SIG-M5 (cell line): Measurements from ENCODE around the gene SNAI3.

Experiments used
- DNase-seq: peaks from one replicate; lab custom pipeline; 2025; lab: John Stamatoyannopoulos, UW

Gene SNAI3

DNA sequence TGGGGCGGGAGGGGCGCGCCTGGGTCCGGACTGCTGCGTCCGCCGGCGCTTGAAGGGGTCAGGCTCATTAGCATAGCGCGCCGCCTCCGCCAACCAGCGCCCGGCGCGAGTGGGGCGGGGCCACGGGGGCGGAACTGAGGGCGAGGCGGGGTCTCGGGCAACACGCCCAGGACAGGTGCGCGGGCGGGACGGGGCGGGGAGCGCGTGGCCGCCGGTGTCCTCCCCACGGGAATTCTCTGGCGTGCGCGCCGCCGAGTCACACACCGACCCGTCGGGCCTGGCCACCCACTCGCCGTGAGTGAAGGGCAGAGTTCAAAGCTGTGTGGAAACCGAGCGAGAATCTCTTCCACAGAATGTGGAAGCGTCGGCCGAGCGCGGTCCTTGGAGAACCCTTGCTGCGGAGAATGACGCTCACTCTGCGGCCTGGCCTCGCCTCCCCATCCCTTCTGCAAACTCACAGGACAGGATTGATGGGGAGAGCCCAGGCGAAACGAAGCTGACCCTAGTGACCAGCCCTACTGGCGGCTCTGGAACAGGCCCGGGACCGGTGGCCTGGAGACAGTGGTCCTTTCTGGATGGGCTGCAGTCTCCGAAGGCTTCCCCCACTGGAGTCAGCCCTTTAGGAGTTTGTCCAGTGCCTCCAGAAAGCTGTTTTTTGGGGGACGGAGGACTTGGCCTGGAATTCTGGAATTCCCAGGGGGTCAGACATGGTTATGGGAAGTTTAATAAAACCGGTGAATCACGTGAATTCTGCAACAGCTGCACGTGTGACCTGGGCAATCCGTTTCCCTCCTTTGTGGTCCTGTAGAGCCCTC, at the start of gene SNAI3:
TSS of gene SNAI3 (minus strand) at position 69 of the 815 bp plus-strand sequence. CDS start 101 bp downstream, outside the sequence.
- no peak for DNase-seq

DNA sequence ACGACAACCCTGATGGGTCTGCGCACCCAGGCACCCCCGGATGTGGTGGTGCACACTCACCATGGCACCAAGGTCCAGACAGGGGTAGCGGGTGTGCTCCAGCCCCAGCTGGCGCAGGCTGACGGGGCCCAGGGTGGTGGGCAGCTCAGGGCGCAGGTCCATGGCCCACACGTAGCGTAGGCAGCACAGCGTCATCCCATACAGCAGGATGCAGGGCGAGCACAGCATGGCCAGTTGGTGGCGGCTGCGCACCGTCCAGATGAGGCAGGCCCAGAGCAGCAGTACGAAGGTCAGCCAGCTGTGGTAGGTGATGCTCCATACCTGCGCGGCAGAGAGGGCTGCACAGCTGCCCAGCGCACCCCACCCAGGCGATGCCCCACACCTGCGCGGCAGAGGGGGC, 49.8 kb upstream of the SNAI3 start:
- no peak for DNase-seq

DNA sequence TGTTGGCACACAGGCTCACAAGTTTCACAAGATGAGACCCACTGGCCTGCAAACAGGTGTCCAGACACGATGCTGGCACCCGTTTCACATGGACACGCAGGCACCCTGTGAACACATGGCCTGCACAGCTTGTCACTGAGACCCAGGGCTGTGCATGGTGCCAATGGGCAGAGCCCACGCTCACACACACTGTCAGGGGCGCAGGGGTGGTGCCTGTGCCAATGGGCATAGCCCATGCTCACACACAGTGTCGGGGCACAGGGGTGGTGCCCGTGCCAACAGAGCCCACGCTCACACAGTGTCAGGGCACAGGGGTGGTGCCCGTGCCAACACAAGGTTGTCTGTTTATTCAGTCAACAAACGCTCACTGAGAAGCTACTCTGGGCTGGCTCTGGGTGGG, 49.3 kb upstream of the SNAI3 start:
- no peak for DNase-seq

DNA sequence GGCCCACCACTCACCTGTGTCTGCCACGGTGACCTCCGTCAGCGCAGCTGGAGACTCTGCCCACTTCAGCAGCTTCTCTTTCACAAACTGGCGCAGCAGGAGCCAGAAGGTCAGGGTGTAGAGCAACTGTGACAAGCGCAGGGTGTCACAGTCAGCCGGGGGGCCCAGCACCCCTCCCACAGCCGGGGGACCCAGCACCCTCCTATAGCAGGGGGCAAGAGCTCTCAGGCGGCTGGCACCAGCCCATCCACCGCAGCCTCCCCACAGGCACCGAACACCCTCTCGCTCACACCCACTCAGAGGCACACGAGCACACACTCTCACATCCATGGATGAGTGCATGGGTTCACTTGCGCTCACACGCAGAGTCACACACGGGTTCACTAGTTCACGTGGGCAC, 48.8 kb upstream of the SNAI3 start:
- DNase-seq, result no peak

DNA sequence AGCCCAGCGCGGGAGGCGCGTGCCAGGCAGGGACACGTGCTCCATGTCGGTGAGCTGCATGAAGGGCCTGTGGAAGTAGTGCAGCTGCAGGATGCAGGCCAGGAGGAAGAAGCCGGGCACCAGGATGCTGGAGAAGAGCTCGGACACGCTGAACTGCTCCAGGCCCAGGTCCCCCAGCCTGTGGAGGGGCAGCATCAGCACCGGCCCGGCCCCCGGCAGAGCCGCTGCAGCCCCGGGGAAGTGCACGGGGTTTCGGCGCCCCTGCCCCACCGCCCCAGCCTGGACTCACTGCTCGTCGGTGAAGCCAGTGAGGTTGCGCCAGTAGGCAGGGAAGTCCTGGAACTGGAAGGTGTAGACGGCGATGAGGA, 48.0 kb upstream of the SNAI3 start:
- DNase-seq, result no peak

DNA sequence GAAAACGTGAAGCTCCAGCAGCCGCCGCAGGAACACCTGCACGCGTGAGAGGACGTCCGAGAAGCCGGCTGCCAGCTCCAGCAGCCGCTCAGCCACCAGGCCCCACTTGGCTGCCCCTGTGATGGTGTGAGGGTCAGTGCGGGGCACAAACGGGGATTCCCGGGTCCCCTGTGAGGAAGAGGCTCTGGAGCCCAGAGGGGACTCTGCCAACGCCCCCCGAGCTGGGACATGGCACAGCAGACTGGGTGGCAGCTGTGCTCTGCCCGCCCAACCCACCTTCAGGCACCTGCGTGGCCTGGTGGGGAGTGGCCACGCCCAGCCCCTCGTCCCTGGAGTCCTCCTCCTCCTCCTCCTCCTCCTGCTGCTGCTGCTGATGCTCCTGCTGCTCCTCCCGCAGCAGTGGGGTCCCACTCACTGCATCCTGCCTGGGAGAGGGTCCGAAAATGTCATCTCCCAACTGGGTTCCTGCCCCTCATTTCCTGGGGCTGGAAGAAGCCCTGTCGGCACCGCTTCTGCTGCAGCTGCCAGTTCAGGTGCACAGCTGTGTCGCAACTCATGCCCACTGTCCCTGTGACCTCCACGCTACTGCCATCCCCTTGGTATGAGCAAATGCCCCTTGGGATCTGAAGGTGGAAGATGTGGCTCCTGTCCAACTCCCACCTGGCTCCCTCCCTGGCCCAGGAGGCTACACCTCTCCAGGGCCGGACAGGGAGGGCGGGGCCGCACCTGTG, 47.5 kb upstream of the SNAI3 start:
- no peak for DNase-seq

DNA sequence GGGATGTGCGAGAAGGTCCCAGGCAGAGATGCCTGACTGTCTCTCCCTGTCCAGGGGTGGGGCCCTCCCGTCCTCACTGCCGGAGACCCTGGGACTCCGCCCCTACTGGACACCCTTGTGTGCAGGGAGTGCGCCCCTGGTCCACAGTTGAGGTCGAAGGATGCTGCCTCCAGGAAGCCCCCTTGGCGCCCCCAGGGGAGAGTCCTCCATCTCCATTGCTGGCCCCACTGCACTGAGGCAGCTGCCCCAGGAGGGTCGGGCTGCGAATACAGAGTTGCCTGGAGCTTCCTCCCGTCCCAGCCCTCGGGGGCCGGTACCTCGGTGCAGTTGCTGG, 46.6 kb upstream of the SNAI3 start:
- no peak for DNase-seq

DNA sequence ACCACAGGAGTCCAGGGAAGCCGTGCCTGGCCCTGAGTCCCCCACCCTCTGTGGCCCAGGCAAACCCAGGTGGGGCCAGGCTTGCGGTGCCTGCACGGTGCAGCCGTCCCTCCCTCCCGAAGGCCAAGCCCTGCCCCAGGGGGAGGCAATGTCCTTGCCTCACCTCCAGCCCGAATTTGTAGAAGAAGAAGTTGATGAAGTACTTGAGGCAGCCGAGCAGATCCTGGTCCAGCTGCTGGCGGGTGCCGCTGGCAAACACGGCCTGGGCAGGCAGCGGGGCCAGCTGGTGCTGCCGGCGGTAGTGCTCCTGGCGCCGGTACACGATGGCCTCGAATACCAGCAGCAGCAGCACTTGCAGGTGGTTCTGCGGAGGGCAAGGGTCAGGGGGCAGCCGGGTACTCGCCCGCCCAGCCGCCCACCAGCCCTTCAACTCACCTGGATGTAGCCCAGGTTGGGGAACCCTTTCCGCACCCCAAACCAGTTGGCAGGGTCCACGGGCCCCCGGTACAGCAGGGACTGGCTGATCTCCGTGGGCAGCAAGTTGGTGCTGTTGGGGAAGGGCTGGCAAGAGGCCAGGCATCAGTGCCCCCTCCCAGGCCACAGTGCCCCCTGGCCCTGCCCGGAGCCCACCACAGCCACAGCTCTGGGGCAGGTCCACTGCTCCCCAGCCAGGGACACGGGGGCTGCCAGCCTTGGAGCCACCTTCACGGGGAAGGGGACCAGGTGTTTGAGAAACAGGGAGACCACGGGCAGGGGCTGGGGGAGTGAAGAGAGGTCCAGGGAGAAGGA, 46.1 kb upstream of the SNAI3 start:
- no peak for DNase-seq

DNA sequence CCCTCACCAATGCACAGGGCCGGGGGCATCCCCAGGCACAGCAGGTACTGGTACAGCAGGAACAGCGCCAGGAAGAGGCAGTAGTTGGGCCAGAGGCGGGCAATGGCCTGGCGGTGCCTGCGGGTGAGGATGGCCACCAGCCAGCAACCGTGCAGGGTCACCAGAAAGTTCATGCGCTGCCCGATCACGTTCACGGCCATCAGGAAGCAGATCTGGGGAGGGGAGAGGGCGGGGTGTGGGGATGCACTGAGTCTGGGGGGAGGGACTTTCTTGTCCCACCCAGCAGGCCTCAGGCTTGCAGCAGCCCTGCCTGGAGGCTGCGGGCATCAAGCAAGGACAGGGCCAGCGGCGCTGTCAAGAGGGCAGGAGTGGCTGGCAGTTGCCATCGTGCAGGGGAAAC, 45.4 kb upstream of the SNAI3 start:
- DNase-seq, result no peak

DNA sequence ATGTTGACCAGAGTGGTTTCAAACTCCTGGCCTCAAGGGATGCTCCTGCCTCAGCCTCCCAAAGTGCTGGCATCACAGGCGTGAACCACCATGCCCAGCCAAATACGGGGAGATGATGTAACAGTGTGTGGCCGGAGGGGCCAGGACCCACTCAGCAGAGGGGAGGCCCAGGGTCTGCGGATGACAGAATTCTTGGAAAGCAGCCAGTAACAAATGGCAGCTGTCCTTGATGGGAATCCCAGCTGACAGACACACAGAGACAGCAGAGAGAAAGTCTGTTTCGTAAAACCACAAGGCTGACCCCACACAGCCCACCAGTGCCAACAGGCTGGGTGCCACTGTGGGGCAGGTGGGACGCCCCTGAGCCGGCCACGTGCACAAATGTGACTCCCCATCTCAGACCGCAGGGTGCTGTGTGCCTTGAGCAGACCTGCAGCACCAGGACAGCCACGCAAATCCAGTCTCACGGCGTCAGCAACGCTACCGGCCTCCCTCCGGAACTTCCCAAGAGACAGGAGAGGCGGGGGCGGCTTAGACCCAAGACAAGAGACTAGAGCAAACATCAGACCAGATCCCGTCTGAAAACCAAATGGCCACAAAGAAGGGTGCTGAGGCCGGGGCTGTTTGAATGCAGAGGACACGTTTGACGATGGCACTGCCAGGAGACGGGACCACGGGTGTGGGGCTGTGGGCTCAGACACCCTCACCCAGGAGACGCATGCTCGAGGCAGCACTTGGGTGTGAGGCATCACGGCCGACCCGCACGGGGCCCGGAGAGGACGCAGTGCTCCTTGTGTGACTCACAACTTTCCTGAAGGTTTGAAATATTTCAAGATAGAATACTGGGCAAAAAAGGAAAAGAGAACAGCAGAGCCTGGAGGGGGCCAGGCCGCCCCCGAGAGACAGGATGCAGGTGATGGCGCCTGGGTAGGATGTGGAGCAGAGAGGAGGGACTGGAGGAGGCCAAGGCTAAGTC, 44.6 kb upstream of the SNAI3 start:
- DNase-seq, result no peak

DNA sequence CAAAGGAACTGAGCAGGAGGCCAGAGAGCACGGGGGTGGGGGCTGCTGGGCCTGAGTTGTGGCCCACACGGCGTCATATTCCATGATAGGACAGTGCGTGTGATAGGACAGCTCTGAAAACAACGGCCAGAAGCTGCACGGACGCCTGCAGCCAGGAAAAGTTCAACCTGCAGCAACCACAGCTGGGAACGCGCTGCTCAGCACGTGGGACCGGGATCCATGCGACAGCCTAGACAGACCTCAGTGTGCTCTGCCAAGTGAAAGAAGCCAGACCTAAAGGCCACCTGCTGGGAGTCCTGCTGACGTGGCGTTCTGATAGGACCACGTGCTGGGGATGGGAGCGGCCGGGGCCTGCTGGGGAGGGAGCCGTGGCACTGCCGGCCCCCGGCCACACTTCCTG, 41.6 kb upstream of the SNAI3 start:
- no peak for DNase-seq

DNA sequence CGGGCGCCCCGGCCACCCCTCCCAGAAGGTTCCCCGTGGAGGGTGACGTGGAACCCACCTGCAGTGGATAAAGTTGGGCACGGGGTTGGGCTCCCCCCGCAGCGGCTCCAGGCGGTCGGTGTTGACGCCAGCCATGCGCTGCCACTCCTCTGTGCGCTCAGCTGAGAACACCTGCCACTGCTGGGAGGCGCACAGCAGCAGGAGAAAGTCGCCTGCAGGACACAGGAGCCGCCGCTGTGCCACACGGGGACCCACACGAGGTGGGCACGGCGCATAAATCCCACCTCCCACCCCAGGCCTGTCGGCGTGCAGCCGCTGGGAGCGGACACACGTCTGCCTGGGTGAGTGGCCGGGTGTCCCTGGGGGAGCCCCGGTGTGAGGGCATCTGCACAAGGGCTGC, 40.7 kb upstream of the SNAI3 start:
- DNase-seq, result no peak

DNA sequence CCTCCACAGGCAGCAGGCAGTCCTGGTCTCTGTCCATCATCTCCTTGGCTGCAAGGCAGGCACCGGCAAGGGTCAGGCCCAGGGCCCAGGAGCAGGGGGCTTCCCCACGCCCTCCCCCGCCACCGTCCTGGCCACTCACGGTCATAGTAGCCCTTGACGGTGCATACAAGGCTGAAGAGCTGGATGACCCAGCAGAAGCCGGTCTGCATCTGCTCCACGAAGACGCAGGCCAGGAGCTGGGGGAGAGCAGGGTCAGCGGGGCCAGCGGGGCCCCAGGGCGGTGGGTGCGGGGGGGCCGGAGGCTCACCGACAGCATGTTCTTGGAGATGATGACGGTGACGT, 40.1 kb upstream of the SNAI3 start:
- DNase-seq, result no peak

DNA sequence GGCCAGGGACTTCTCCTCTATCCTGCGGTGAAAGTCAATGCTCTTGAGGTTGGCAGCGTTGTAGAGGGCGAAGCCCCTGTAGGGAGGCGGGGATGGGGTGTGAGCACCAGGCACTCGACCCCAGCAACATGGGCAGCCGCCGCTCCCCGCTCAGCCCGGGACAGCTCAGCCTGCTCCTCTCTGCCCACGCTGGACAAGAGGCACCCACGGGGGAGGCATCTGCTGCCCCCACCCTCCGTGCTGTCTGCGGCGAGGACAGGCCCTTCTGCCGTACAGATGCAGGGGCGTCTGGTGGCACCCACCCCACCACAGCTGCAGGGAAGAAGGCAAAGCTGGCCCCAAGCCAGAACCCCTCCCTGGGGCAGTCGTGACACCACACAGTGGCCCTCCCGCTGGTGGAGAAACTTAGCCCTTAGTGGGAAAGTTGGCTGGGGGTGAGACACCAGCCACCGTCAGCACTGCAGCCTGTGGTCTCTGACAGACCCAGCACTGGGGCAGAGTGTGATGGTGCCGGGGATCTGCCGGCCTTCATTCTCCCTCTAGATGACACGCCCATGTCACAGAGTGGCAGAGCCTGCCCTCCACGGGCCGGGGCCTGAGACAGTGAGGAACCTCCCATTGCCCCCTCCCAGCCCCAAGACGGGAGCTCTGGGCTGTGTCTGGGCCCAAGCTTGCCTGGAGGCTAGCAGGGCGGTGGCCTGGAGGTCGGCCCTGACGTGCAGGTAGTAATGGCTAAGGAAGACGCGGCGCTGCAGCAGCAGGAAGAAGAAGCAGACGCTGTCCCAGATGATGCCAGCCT, 39.5 kb upstream of the SNAI3 start:
- DNase-seq, result no peak

DNA sequence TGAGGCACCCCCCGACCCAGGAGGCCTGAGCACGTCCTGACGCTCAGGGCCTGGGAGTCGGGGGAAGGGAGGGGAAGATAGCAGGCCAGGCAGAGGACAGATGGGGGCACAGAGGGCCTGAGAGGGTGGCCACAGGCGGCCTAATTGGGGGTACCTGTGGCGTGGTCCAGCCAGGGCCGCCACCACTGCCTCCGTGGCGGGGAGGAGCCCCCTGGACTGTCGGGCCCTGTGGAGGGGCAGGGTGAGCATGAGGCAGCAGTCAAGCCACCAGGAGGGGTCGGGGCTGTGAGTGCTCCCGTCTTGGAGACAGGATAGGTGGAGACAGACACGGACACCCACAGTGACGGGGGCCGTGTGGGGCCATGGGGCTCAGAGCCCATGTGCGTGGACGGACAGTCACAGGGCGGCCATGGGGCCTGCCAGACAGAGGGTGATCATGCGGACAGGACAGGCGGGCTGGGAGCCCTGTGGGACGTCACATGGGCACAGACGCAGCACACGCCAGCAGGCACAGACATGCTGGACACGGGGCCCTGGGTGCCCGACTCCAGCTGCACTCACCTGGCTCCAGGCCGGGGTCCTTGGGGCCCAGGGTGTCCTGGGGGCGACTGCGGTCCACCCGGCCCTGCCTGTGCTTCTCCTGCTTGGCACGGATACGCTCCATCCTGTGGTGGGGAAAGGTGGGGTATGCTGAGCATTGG, 38.7 kb upstream of the SNAI3 start:
- no peak for DNase-seq

DNA sequence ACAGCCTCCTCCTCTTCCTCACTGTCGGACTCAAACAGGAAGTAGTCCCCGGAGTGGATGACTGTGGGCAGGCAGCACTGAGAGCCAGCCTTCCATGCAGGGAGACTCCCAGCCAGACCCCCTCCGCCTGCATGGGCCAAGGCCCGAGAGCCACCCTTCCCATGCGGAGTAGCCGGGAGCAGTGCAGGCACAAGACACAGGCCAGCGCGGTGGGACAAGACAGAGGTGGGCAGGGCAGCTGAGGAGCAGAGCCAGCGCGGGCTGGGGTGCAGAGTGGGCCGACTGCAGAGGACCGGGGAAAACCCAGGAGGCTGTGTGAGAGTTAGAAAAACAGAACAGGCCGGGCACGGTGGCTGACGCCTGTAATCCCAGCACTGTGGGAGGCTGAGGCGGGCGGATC, 37.6 kb upstream of the SNAI3 start:
- no peak for DNase-seq

DNA sequence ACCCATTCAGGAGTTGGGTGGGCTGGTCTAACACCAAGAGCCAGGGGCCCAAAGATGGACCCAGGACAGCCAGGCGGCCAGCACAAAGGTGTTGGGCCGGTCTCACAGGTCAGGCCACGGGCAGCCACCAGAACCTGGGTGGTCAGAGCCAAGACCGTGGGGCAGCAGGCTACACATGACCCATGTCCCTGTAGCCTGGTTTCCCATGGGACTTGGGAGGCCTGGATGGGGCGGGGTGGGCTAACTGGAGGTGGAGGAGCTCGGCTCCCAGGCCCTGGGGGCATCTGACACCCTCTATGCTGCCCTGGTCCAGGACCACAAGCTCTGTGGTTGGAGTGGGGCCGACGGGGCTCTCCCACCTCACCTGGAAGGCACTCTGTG, 37.2 kb upstream of the SNAI3 start:
- DNase-seq, result no peak

DNA sequence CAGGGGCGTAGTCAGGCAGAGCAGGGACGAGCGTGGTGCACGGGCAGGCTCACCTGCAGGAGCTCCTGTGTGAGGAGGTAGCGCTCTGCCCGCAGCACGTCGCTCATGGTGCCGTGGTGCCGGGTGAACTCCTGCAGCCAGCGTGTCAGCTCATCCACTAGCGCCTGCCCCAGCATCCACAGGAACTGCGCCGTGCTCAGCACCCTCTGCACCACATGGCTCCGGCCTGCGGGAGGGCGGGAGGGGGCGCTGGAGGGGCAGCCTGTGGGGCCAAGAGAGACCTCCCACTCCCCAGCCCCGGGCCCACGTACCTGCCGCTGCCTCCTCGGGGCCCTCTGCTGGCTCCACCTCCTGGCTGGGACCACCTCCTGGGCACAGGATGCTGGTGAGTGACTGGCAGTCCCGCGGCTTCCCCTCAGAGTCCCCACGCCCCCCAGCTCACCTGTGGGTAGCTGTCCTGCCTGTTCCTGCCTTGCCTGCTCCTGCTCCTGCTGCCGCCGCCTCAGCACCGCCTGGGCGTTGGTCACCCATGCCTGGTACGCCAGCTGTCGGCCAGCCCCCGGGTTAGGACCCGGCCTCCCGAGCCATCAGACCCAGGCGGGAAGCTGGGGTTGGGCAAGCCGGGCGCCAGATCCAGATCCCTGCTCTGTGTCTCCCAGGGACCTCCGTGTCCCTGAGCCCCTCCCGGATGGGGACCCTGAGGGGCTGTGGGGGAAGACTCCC, 36.6 kb upstream of the SNAI3 start:
- DNase-seq, result no peak

DNA sequence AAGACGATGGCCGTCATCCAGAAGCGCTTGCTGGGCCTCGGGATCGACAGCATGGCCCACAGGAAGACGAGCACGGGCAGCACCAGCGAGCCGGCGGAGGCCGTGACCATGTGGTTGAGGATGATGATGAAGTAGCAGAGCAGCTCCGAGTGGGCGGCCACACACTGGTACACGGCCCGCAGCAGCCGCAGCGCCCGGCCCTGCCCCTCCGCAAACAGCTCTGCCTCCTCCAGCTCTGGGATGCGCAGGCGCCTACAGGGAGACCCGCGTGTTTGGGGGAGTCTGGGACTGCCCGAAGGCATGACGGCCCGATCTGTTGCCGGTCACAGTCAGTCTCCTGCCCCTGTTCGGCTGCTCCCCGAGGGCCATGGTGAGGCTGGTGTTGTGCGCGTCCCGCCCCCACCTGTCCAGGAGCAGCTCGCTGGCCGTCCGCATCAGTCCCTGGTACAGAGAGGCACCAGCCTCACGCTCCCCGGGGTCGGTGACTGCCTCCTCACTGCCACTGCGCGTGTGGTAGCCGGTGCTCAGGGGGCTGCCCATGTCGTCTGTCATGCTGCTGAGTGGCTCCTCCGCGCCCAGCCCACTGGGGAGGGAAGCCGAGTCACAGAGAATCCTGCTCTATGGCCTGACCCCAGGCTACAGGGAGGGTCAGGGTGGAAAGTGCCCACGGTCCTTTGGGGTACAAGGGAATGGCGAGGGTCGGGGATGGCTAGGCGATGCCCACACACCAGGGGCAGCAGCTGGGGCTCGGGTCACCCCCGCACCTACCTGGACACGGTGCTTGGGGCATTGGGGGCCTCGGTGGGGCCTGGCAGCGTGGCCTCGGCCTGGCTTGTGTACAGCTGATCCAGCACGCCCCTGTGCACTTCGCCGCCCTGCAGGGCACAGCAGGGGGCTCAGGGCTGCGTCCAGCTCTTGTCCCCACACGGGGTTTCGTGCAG, 35.8 kb upstream of the SNAI3 start:
- DNase-seq, result no peak
